ENCODE results near the gene PTGR1.
"Not testable (repeated sequence)": the region's sequence is repeated elsewhere in the genome, so short reads cannot be mapped to it uniquely, and the experiment has no call there.

Gene PTGR1

GRCh38 chr9:111599092-111599954, at the start of gene PTGR1:
Gene PTGR1 (minus strand): TSS chr9:111599647. CDS start chr9:111597422, 2,225 bp downstream.
- DNase-seq: no peak

GRCh38 chr9:111649016-111649415, 49.6 kb upstream of the PTGR1 start:
- DNase-seq: no peak

GRCh38 chr9:111648066-111648465, 48.6 kb upstream of the PTGR1 start:
- no peak for DNase-seq

GRCh38 chr9:111646417-111646816, 47.0 kb upstream of the PTGR1 start:
- DNase-seq: no peak

DNA sequence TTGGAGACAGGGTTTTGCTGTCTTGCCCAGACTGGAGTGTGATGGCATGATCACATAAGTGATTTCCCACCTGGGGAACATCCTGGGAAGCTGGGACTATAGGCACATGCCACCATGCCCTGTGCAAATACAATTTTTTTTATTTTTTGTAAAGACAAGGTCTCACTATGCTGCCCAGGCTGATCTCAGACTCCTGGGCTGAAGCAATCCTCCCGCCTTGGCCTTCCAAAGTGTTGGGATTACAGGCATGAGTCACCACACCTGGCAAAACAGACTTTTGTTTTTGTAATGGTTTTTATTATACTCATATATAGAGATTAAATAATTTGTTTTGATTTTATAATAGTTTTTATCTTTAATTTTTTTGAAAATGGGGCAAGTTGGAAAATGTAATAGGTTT, 46.4 kb upstream of the PTGR1 start:
- no peak for DNase-seq

GRCh38 chr9:111644195-111644772, 44.8 kb upstream of the PTGR1 start:
- DNase-seq: no peak

DNA sequence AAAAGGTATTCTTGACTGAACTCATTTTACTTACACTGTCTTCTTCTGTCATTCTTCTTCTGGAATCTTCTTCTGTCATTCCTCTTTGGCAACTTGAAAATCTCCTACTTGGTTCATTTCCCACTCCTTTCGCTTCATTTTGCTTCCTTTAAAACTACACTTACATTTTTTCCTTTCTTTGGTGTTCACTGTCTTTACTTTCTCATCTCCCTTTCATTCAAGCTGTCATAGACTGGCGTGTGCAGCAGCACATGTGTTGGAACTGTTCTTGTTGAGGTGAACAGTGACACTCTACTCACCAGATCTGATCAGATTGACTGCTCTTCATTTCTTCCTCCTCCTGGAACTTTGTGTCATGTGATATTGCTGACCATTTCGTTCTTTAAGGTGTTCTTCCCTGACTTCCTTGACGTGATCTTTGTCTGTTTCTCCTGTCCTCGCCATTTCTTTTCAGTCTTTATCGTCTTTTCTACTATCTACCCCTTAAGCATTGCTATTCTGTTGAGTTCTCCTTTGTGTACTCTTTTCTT, 38.0 kb upstream of the PTGR1 start:
- no peak for DNase-seq

- DNase-seq: no peak
Measured at GRCh38 chr9:111634860-111635259, 35.4 kb upstream of the PTGR1 start.

DNA sequence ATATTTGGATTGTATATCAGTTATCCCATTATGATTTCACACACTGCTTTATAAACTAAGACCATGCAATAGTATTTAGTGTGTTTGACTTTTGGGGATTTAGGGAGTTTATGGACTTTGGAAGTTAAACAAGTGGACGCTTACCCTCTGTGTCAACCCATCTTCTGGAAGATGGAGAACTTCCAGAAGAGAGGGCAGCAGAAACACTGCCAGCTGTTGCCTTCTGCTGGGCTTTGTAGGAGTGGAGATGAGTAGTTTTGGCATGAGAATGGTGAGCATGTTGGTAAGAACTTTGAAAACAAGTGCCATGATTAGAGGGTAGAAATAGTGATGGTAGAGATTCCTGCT, 33.9 kb upstream of the PTGR1 start:
- DNase-seq: no peak

DNA sequence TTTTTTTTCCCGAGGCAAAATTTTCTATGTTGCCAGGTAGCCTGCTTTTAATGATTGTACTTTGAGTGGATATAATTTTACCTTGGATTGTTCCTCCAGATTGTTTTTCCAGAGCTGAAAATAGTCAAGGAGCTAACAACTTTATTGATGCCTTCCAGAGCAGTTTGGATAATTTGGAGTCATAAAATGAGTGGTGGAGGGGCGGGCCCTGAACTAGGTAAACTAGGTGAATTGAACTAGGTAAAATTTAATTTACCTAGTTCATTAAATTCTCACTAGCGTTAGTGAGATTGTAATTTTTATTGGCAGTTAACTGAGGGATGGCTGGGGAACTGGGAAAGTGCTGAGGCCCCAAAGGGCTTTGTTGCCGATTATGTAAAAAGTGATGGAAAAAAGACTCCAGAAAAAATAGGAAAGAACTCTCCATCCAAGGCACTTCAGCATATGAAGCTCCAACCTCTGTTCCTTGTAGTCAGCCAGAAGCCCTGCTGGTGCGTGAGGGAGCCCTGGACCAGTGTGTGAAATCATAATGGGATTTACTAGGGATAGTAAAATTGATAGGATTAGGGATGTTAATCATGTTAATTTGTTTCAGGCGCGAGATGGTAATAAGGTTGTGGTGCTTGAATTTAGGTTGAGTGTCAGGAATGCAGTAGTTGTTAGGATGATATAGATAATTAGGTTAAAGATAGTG, 33.4 kb upstream of the PTGR1 start:
- no peak for DNase-seq

GRCh38 chr9:111632060-111632459, 32.6 kb upstream of the PTGR1 start:
- no peak for DNase-seq

GRCh38 chr9:111631214-111631971, 31.9 kb upstream of the PTGR1 start, which contains the start of gene DNAJC25:
Gene DNAJC25 (plus strand): TSS chr9:111631334. CDS start chr9:111631408, 74 bp downstream.
- peak; percentile 97 to 98 for DNase-seq

GRCh38 chr9:111630964-111631213, 31.4 kb upstream of the PTGR1 start:
- DNase-seq: no peak

- no peak for DNase-seq
Measured at GRCh38 chr9:111630182-111630963, 30.9 kb upstream of the PTGR1 start.

GRCh38 chr9:111628411-111628810, 29.0 kb upstream of the PTGR1 start:
- DNase-seq: no peak

- peak; percentile 1 to 17 for DNase-seq
Measured at GRCh38 chr9:111627260-111627963, 28.0 kb upstream of the PTGR1 start.

DNA sequence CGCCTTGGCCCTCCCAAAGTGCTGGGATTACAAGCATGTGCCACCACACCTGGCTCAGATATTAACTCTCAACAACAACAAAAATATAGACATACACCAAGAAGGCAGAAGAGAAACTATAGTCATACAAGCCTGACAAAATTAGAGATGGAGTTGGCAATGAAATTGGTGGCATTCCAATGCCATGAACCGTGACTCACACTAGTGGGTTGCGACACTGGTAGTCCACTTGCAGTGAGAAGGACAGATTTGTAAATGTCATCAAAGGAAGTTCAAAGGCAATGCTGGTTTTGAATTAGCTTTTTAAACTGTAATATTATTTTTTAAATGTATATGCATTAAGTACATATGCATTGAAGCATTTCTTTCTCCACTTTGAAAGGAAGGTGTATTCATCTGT, 23.2 kb upstream of the PTGR1 start:
- DNase-seq: no peak

DNA sequence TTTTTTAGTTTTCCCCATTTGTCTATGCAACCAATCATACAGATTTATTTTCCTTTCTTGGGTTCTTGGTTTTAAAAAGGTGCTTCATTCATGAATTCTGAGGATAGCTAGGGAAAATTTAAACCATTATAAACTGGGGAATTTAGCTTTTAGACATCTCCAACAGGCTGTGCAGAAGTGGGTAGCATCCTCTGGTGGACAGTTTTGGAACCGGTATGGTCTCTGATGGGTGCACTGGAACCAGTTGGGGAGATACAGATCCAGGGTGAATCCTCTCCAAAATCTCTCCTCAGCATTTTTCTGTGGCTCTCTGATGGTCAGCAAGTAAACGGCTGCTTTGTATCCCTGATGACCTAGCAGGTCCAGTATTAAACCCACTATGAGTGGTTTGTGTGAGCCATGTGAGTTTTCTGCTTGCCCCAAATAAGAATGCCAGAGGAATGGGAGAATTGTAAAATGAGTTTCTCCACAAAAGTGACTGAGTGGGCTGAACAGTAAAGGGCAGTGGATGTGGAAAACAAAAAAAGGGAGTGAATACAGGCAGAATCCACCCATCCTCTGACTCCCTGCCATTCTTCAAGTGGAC, 22.5 kb upstream of the PTGR1 start:
- DNase-seq: peak; percentile 18 to 23

DNA sequence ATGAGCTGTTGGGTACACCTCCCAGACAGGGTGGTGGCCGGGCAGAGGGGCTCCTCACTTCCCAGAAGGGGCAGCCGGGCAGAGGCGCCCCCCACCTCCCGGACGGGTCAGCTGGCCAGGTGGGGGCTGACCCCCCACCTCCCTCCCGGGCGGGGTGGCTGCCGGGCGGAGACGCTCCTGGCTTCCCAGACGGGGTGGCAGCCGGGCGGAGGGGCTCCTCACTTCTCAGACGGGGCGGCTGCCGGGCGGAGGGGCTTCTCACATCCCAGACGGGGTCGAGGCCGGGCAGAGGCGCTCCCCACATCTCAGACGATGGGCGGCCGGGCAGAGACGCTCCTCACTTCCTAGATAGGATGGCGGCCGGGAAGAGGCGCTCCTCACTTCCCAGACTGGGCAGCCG, 17.9 kb upstream of the PTGR1 start:
- not testable (repeated sequence) for DNase-seq

DNA sequence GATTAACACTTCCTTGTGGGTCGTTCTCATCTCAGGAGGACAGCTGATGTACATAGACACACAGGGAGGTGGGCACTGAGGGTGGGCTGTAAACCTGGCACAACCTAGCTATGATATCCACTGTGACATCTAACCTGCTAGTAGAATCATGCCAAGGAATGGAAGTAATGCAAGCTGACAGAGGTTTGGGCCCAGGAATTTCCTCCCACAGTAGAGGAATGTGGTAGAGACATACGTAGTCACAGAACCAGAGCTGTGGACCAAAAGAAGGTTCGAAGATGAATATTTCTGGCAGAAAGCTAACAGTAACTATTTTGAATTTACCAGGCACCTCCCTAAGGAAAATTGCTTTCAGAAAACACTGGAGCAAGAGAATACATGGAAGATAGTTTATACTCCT, 16.5 kb upstream of the PTGR1 start:
- DNase-seq: no peak

DNA sequence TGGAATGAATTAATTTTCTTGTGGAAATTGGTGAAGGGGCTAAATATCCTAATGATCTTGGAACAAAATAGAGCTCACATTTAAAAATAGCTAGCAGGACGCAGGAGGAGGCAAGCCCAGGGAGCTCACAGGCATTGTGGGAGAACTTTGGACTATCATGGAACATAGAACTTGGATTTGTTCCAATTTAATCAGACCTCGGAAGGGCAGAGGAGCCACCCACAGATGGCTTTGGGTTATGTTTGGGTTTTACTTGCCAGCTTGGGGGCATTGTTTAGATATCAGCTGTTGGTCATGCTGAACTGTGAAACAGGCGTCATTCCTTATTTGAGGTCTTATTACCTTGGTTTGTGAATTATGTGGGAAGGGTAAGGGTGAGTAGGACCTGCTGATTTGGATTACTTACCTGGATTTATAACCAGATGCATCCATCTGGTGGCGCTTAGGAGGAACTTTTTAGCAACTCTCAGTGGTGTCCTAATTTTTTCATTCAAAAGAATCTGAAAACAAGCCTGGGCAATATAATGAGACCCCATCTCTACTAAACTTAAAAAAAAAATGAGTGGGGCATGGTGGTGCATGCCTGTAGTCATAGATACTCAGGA, 14.1 kb upstream of the PTGR1 start:
- DNase-seq: peak in 1 of 2 experiments; percentile 11
